HepG2 (cell line): ENCODE measurements around the gene CD37. TPM values are rescaled to one million over a fixed set of nuclear protein-coding genes. Genes with fewer than 3 reads are reported as not detected.

Experiments
- ATAD3A ChIP-seq: sonication (generic); formaldehyde crosslinking; IDR thresholded peaks from 2 replicates; pipeline ENCODE4 v1.4.0; 2020; ENCODE audit warnings: missing genetic modification reagents
- CBX5 ChIP-seq: sonication (generic); formaldehyde crosslinking; IDR thresholded peaks from 2 replicates; pipeline ENCODE4 v1.4.0; 2020; ENCODE audit warnings: missing genetic modification reagents, borderline replicate concordance
- ERF ChIP-seq: IDR thresholded peaks from 2 replicates; pipeline ENCODE4 v1.6.1; 2018; ENCODE audit warnings: missing biosample characterization, missing genetic modification reagents
- FOXC1 ChIP-seq: sonication (generic); formaldehyde crosslinking; IDR thresholded peaks from 2 replicates; pipeline ENCODE4 v1.8.0; 2022; ENCODE audit warnings: mild to moderate bottlenecking, missing genetic modification reagents, borderline replicate concordance
- HNF1B ChIP-seq: sonication (generic); formaldehyde crosslinking; IDR thresholded peaks from 2 replicates; pipeline ENCODE4 v1.5.1; 2020; ENCODE audit warnings: mild to moderate bottlenecking, moderate library complexity, missing genetic modification reagents
- ISL2 ChIP-seq: sonication (generic); formaldehyde crosslinking; IDR thresholded peaks from 2 replicates; pipeline ENCODE4 v1.5.0; 2020; ENCODE audit warnings: missing genetic modification reagents
- KLF12 ChIP-seq: sonication (generic); formaldehyde crosslinking; IDR thresholded peaks from 2 replicates; pipeline ENCODE4 v1.4.0; 2020; ENCODE audit warnings: missing genetic modification reagents, borderline replicate concordance
- PCBP1 ChIP-seq: fragments of 200-400 bp; formaldehyde crosslinking; IDR thresholded peaks from 2 replicates; pipeline ENCODE4 v1.6.1; 2017; ENCODE audit warnings: mild to moderate bottlenecking, low read depth, low read length, borderline replicate concordance
- POLR2G ChIP-seq: fragments of 200-400 bp; formaldehyde crosslinking; IDR thresholded peaks from 2 replicates; pipeline ENCODE4 v1.6.1; 2018; ENCODE audit warnings: mild to moderate bottlenecking, low read depth, low read length, moderate library complexity
- SP2 ChIP-seq: sonication (generic); formaldehyde crosslinking; IDR thresholded peaks from 2 replicates; pipeline ENCODE4 v1.5.1; 2020; ENCODE audit warnings: mild to moderate bottlenecking, missing genetic modification reagents
- SP4 ChIP-seq: sonication (generic); formaldehyde crosslinking; IDR thresholded peaks from 2 replicates; pipeline ENCODE4 v1.8.1; 2023; ENCODE audit warnings: mild to moderate bottlenecking, missing genetic modification reagents
- THAP11 ChIP-seq: IDR thresholded peaks from 2 replicates; pipeline ENCODE4 v1.6.1; 2016; ENCODE audit warnings: missing biosample characterization, missing genetic modification reagents
- ZBTB3 ChIP-seq: sonication (generic); formaldehyde crosslinking; IDR thresholded peaks from 2 replicates; pipeline ENCODE4 v1.4.0; 2020; ENCODE audit warnings: low read depth, mild to moderate bottlenecking, moderate library complexity, missing genetic modification reagents, borderline replicate concordance
- ZGPAT ChIP-seq: IDR thresholded peaks from 2 replicates; pipeline ENCODE4 v1.6.1; 2016; ENCODE audit warnings: mild to moderate bottlenecking
- ZNF224 ChIP-seq: sonication (generic); formaldehyde crosslinking; IDR thresholded peaks from 2 replicates; pipeline ENCODE4 v1.5.0; 2020; ENCODE audit warnings: mild to moderate bottlenecking, missing genetic modification reagents
- ZNF234 ChIP-seq: sonication (generic); formaldehyde crosslinking; conservative IDR thresholded peaks from 2 replicates; pipeline ENCODE4 v1.5.1; 2020; ENCODE audit warnings: mild to moderate bottlenecking, missing genetic modification reagents
- ZNF607 ChIP-seq: sonication (generic); formaldehyde crosslinking; IDR thresholded peaks from 2 replicates; pipeline ENCODE4 v1.5.1; 2020; ENCODE audit warnings: missing genetic modification reagents, mild to moderate bottlenecking, borderline replicate concordance
- ZNF678 ChIP-seq: sonication (generic); formaldehyde crosslinking; IDR thresholded peaks from 2 replicates; pipeline ENCODE4 v1.4.0; 2020; ENCODE audit warnings: mild to moderate bottlenecking, missing genetic modification reagents
- polyA plus RNA-seq, 8 experiments: library from polyadenylated mRNA; depleted of rRNA in 3 of 8; stranded (reverse) in 7 of 8; unstranded in 1 of 8; fragments of >200 nt; fragmentation: Illumina TruSeq in 4 of 8; extraction: Trizol in 4 of 8; gene quantifications; 2 replicates each; pipeline versions ENCODE4 v1.2.1 to v1.2.3, GENCODE V29; 2011 to 2016; ENCODE audit warnings: low read depth in 4 of 8, missing spikeins in 1 of 8, mixed read lengths in 1 of 8; ENCODE audit not compliant: insufficient read depth in 1 of 8
- total RNA-seq, 5 experiments: library from RNA; depleted of rRNA; stranded (reverse); fragments of >200 nt; fragmentation: Illumina TruSeq; extraction: Trizol; gene quantifications; 2 replicates each; pipeline ENCODE4 v1.2.3, GENCODE V29; 2016; ENCODE audit warnings: low read depth in 1 of 5
- TF ChIP-seq, protein P1 (sequence below): sonication (generic); formaldehyde crosslinking; IDR thresholded peaks from 2 replicates; pipeline ENCODE4 v1.5.1; 2020; ENCODE audit warnings: missing genetic modification reagents, mild to moderate bottlenecking, borderline replicate concordance
- TF ChIP-seq, protein P2 (sequence below): IDR thresholded peaks from 2 replicates; pipeline ENCODE4 v1.4.0; 2020; ENCODE audit warnings: mild to moderate bottlenecking, missing genetic modification reagents

Gene CD37
- total and polyA plus RNA-seq, 2 of the 13 experiments (the other 11 are each of a cell fraction or from before 2014, with no cell fraction given) = not detected

- TF ChIP-seq ZGPAT (CRISPR knock-in tag) (peak; percentile 64; the same call in 1 of the 2 replicates), THAP11 (peak; percentile 40; the same call in 1 of the 2 replicates), PCBP1 (0 out of 2 replicates have a peak, but pooled peaks have one; percentile 66), ZBTB3 (CRISPR knock-in tag) (0 out of 2 replicates have a peak, but pooled peaks have one; percentile 32), ZNF607 (CRISPR knock-in tag) (peak; percentile 68; the same call in 1 of the 2 replicates), POLR2G (peak; percentile 45), ATAD3A (CRISPR knock-in tag) (no peak), ISL2 (CRISPR knock-in tag) (0 out of 2 replicates have a peak, but pooled peaks have one; percentile 11), KLF12 (peak; percentile 59; the same call in 1 of the 2 replicates), ZNF224 (CRISPR knock-in tag) (no peak), FOXC1 (CRISPR knock-in tag) (peak; percentile 51; the same call in 1 of the 2 replicates), HNF1B (peak; percentile 67), ERF (peak; percentile 67; the same call in 1 of the 2 replicates), ZNF234 (CRISPR knock-in tag) (0 out of 2 replicates have a peak, but pooled peaks have one; percentile 36), SP2 (CRISPR knock-in tag) (peak; percentile 40; the same call in 1 of the 2 replicates), ZNF678 (CRISPR knock-in tag) (no peak), CBX5 (CRISPR knock-in tag) (peak; percentile 7; the same call in 1 of the 2 replicates), SP4 (peak; percentile 100)
- TF ChIP-seq, protein P1, sequence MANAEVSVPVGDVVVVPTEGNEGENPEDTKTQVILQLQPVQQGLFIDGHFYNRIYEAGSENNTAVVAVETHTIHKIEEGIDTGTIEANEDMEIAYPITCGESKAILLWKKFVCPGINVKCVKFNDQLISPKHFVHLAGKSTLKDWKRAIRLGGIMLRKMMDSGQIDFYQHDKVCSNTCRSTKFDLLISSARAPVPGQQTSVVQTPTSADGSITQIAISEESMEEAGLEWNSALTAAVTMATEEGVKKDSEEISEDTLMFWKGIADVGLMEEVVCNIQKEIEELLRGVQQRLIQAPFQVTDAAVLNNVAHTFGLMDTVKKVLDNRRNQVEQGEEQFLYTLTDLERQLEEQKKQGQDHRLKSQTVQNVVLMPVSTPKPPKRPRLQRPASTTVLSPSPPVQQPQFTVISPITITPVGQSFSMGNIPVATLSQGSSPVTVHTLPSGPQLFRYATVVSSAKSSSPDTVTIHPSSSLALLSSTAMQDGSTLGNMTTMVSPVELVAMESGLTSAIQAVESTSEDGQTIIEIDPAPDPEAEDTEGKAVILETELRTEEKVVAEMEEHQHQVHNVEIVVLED (CRISPR knock-in tag) = peak; percentile 29; the same call in 1 of the 2 replicates
- TF ChIP-seq, protein P2, sequence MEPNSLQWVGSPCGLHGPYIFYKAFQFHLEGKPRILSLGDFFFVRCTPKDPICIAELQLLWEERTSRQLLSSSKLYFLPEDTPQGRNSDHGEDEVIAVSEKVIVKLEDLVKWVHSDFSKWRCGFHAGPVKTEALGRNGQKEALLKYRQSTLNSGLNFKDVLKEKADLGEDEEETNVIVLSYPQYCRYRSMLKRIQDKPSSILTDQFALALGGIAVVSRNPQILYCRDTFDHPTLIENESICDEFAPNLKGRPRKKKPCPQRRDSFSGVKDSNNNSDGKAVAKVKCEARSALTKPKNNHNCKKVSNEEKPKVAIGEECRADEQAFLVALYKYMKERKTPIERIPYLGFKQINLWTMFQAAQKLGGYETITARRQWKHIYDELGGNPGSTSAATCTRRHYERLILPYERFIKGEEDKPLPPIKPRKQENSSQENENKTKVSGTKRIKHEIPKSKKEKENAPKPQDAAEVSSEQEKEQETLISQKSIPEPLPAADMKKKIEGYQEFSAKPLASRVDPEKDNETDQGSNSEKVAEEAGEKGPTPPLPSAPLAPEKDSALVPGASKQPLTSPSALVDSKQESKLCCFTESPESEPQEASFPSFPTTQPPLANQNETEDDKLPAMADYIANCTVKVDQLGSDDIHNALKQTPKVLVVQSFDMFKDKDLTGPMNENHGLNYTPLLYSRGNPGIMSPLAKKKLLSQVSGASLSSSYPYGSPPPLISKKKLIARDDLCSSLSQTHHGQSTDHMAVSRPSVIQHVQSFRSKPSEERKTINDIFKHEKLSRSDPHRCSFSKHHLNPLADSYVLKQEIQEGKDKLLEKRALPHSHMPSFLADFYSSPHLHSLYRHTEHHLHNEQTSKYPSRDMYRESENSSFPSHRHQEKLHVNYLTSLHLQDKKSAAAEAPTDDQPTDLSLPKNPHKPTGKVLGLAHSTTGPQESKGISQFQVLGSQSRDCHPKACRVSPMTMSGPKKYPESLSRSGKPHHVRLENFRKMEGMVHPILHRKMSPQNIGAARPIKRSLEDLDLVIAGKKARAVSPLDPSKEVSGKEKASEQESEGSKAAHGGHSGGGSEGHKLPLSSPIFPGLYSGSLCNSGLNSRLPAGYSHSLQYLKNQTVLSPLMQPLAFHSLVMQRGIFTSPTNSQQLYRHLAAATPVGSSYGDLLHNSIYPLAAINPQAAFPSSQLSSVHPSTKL (CRISPR knock-in tag) = no peak
Measured at GRCh38 chr19:49363268-49364082, 28.3 kb downstream of the CD37 start, which contains the start of gene DKKL1 (continued).
